AML-193 (cell line): ENCODE data around the gene RCAN3.

Experiments
- DNase-seq, 2 experiments: peaks; one replicate each; lab custom pipeline; 2025; lab: John Stamatoyannopoulos, UW

The RCAN3 gene

GRCh38 chr1:24580756-24581155, 78.1 kb downstream of the RCAN3 start:
- DNase-seq = no peak

GRCh38 chr1:24584171-24584647, 81.6 kb downstream of the RCAN3 start:
- DNase-seq = no peak

- no peak for DNase-seq
These were observed 83.5 kb downstream of the RCAN3 start for GRCh38 chr1:24586119-24586518.

- peak; percentile 54 to 58 for DNase-seq
These were observed 84.6 kb downstream of the RCAN3 start for GRCh38 chr1:24586970-24587820.

- DNase-seq = no peak
These were observed 85.9 kb downstream of the RCAN3 start for GRCh38 chr1:24588573-24588972.

GRCh38 chr1:24589200-24589599, 86.6 kb downstream of the RCAN3 start:
- DNase-seq = no peak
